HepG2 (cell line): ENCODE measurements around the gene FOXR1. TPM values are rescaled to one million over a fixed set of nuclear protein-coding genes. Genes with fewer than 3 reads are reported as not detected.

Experiments used
- ARNTL ChIP-seq: sonication (generic); formaldehyde crosslinking; IDR thresholded peaks from 2 replicates; pipeline ENCODE4 v1.4.0; 2020; ENCODE audit warnings: mild to moderate bottlenecking, missing genetic modification reagents
- FOXO1 ChIP-seq: sonication (generic); formaldehyde crosslinking; IDR thresholded peaks from 2 replicates; pipeline ENCODE4 v1.4.0; 2020; ENCODE audit warnings: missing genetic modification reagents
- GABPA ChIP-seq, 2 experiments: IDR thresholded peaks; 2 replicates each; pipeline ENCODE4 v1.6.1; 2011 to 2016; ENCODE audit warnings: low read depth in 2 of 2, low read length in 1 of 2, missing biosample characterization in 1 of 2, missing genetic modification characterization in 1 of 2
- KLF13 ChIP-seq: sonication (generic); formaldehyde crosslinking; IDR thresholded peaks from 2 replicates; pipeline ENCODE4 v1.4.0; 2020; ENCODE audit warnings: mild to moderate bottlenecking, missing genetic modification reagents
- MAZ ChIP-seq, 2 experiments: sonication (generic) in 1 of 2; formaldehyde crosslinking in 1 of 2; IDR thresholded peaks; 2 replicates each; pipeline versions ENCODE4 v1.5.0 to v1.6.1; 2012 to 2020; ENCODE audit warnings: low read depth in 2 of 2, mild to moderate bottlenecking in 2 of 2, borderline replicate concordance in 1 of 2, improper control_type of control experiment in 1 of 2, low read length in 1 of 2, missing genetic modification reagents in 1 of 2, moderate library complexity in 1 of 2
- MTF2 ChIP-seq: sonication (generic); formaldehyde crosslinking; IDR thresholded peaks from 2 replicates; pipeline ENCODE4 v1.5.0; 2020; ENCODE audit warnings: missing genetic modification reagents, borderline replicate concordance
- NFIC ChIP-seq: IDR thresholded peaks from 2 replicates; pipeline ENCODE4 v1.6.1; 2012; ENCODE audit warnings: mild to moderate bottlenecking, low read length, inconsistent platforms
- NR2F6 ChIP-seq, 2 experiments: IDR thresholded peaks; 2 replicates each; pipeline ENCODE4 v1.6.1; 2016; ENCODE audit warnings: antibody characterized with exemption in 1 of 2, mild to moderate bottlenecking in 1 of 2
- RBM39 ChIP-seq: fragments of 200-400 bp; formaldehyde crosslinking; IDR thresholded peaks from one replicate; pipeline ENCODE4 v1.6.1; 2018; ENCODE audit warnings: antibody characterized with exemption, mild to moderate bottlenecking, low read depth, low read length; ENCODE audit not compliant: poor library complexity, severe bottlenecking
- RORA ChIP-seq: sonication (generic); formaldehyde crosslinking; IDR thresholded peaks from 2 replicates; pipeline ENCODE4 v1.5.0; 2020; ENCODE audit warnings: mild to moderate bottlenecking, missing genetic modification reagents, moderate library complexity
- ZBTB20 ChIP-seq: sonication (generic); formaldehyde crosslinking; IDR thresholded peaks from 2 replicates; pipeline ENCODE4 v1.8.1; 2023; ENCODE audit warnings: missing genetic modification reagents, low read depth, mild to moderate bottlenecking, borderline replicate concordance
- ZNF225 ChIP-seq: sonication (generic); formaldehyde crosslinking; IDR thresholded peaks from 2 replicates; pipeline ENCODE4 v1.4.0; 2020; ENCODE audit warnings: mild to moderate bottlenecking, missing genetic modification reagents
- ZNF431 ChIP-seq: sonication (generic); formaldehyde crosslinking; IDR thresholded peaks from 2 replicates; pipeline ENCODE4 v1.9.0; 2022; ENCODE audit warnings: missing genetic modification reagents, low read depth, mild to moderate bottlenecking, borderline replicate concordance
- ZNF839 ChIP-seq: sonication (generic); formaldehyde crosslinking; IDR thresholded peaks from 2 replicates; pipeline ENCODE4 v1.4.0; 2020; ENCODE audit warnings: missing genetic modification reagents, mild to moderate bottlenecking, borderline replicate concordance
- ZSCAN31 ChIP-seq: sonication (generic); formaldehyde crosslinking; IDR thresholded peaks from 2 replicates; pipeline ENCODE4 v1.5.0; 2020; ENCODE audit warnings: low read depth, mild to moderate bottlenecking, missing genetic modification reagents
- polyA plus RNA-seq, 8 experiments: library from polyadenylated mRNA; depleted of rRNA in 3 of 8; stranded (reverse) in 7 of 8; unstranded in 1 of 8; fragments of >200 nt; fragmentation: Illumina TruSeq in 4 of 8; extraction: Trizol in 4 of 8; gene quantifications; 2 replicates each; pipeline versions ENCODE4 v1.2.1 to v1.2.3, GENCODE V29; 2011 to 2016; ENCODE audit warnings: low read depth in 4 of 8, missing spikeins in 1 of 8, mixed read lengths in 1 of 8; ENCODE audit not compliant: insufficient read depth in 1 of 8
- total RNA-seq, 5 experiments: library from RNA; depleted of rRNA; stranded (reverse); fragments of >200 nt; fragmentation: Illumina TruSeq; extraction: Trizol; gene quantifications; 2 replicates each; pipeline ENCODE4 v1.2.3, GENCODE V29; 2016; ENCODE audit warnings: low read depth in 1 of 5
- TF ChIP-seq, protein P1 (sequence below): sonication (generic); formaldehyde crosslinking; IDR thresholded peaks from 2 replicates; pipeline ENCODE4 v1.4.0; 2020; ENCODE audit warnings: missing genetic modification reagents, borderline replicate concordance
- TF ChIP-seq, protein P2 (sequence below): sonication (generic); formaldehyde crosslinking; conservative IDR thresholded peaks from 2 replicates; pipeline ENCODE4 v1.8.1; 2023; ENCODE audit warnings: missing genetic modification reagents
- TF ChIP-seq, protein P3 (sequence below): sonication (generic); formaldehyde crosslinking; IDR thresholded peaks from 2 replicates; pipeline ENCODE4 v1.4.0; 2020; ENCODE audit warnings: missing genetic modification reagents
- TF ChIP-seq, protein P4 (sequence below): sonication (generic); formaldehyde crosslinking; IDR thresholded peaks from 2 replicates; pipeline ENCODE4 v1.5.1; 2020; ENCODE audit warnings: missing genetic modification reagents, mild to moderate bottlenecking, borderline replicate concordance
- TF ChIP-seq, protein P5 (sequence below): IDR thresholded peaks from 2 replicates; pipeline ENCODE4 v1.6.1; 2016; ENCODE audit warnings: low read depth, borderline replicate concordance

Gene FOXR1
- total and polyA plus RNA-seq, 2 of the 13 experiments (the other 11 are each of a cell fraction or from before 2014, with no cell fraction given) = not detected

DNA sequence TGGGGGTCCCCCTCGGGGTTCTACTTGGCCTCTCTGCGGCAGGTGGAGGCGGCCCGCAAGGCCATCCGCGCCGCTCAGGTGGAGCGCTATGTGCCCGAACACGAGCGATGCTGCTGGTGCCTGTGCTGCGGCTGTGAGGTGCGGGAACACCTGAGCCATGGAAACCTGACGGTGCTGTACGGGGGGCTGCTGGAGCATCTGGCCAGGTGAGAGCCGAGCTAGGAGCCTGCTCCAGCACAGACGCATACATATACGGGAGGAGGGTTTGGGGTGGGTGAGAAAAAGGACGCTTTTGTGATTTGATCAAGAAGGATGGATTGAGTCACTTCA is 26.8 kb downstream of the FOXR1 start (continued):
- TF ChIP-seq, protein P1, sequence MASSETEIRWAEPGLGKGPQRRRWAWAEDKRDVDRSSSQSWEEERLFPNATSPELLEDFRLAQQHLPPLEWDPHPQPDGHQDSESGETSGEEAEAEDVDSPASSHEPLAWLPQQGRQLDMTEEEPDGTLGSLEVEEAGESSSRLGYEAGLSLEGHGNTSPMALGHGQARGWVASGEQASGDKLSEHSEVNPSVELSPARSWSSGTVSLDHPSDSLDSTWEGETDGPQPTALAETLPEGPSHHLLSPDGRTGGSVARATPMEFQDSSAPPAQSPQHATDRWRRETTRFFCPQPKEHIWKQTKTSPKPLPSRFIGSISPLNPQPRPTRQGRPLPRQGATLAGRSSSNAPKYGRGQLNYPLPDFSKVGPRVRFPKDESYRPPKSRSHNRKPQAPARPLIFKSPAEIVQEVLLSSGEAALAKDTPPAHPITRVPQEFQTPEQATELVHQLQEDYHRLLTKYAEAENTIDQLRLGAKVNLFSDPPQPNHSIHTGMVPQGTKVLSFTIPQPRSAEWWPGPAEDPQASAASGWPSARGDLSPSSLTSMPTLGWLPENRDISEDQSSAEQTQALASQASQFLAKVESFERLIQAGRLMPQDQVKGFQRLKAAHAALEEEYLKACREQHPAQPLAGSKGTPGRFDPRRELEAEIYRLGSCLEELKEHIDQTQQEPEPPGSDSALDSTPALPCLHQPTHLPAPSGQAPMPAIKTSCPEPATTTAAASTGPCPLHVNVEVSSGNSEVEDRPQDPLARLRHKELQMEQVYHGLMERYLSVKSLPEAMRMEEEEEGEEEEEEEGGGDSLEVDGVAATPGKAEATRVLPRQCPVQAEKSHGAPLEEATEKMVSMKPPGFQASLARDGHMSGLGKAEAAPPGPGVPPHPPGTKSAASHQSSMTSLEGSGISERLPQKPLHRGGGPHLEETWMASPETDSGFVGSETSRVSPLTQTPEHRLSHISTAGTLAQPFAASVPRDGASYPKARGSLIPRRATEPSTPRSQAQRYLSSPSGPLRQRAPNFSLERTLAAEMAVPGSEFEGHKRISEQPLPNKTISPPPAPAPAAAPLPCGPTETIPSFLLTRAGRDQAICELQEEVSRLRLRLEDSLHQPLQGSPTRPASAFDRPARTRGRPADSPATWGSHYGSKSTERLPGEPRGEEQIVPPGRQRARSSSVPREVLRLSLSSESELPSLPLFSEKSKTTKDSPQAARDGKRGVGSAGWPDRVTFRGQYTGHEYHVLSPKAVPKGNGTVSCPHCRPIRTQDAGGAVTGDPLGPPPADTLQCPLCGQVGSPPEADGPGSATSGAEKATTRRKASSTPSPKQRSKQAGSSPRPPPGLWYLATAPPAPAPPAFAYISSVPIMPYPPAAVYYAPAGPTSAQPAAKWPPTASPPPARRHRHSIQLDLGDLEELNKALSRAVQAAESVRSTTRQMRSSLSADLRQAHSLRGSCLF (CRISPR knock-in tag) = no peak
- no peak for TF ChIP-seq ZNF431
- no peak; the same call in 1 of the 2 replicates for TF ChIP-seq NR2F6 (IDR thresholded peaks at IDR 0.05)
- no peak for TF ChIP-seq NR2F6 (CRISPR knock-in tag; IDR thresholded peaks at IDR 0.05)
- TF ChIP-seq RORA (CRISPR knock-in tag) = no peak
- TF ChIP-seq NFIC = no peak
- no peak for TF ChIP-seq FOXO1
- TF ChIP-seq, protein P2, sequence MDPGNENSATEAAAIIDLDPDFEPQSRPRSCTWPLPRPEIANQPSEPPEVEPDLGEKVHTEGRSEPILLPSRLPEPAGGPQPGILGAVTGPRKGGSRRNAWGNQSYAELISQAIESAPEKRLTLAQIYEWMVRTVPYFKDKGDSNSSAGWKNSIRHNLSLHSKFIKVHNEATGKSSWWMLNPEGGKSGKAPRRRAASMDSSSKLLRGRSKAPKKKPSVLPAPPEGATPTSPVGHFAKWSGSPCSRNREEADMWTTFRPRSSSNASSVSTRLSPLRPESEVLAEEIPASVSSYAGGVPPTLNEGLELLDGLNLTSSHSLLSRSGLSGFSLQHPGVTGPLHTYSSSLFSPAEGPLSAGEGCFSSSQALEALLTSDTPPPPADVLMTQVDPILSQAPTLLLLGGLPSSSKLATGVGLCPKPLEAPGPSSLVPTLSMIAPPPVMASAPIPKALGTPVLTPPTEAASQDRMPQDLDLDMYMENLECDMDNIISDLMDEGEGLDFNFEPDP (CRISPR knock-in tag) = no peak
- no peak for TF ChIP-seq ARNTL
- no peak for TF ChIP-seq ZNF225
- no peak for TF ChIP-seq RBM39
- TF ChIP-seq, protein P3, sequence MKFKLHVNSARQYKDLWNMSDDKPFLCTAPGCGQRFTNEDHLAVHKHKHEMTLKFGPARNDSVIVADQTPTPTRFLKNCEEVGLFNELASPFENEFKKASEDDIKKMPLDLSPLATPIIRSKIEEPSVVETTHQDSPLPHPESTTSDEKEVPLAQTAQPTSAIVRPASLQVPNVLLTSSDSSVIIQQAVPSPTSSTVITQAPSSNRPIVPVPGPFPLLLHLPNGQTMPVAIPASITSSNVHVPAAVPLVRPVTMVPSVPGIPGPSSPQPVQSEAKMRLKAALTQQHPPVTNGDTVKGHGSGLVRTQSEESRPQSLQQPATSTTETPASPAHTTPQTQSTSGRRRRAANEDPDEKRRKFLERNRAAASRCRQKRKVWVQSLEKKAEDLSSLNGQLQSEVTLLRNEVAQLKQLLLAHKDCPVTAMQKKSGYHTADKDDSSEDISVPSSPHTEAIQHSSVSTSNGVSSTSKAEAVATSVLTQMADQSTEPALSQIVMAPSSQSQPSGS (CRISPR knock-in tag) = no peak
- no peak for TF ChIP-seq ZSCAN31 (CRISPR knock-in tag)
- TF ChIP-seq KLF13 = no peak
- TF ChIP-seq MAZ (IDR thresholded peaks at IDR 0.05; ENCODE audit: borderline replicate concordance, low read depth, low read length) = no peak
- no peak for TF ChIP-seq MAZ (CRISPR knock-in tag; IDR thresholded peaks at IDR 0.05; ENCODE audit: low read depth)
- TF ChIP-seq ZNF839 (CRISPR knock-in tag) = no peak
- TF ChIP-seq, protein P4, sequence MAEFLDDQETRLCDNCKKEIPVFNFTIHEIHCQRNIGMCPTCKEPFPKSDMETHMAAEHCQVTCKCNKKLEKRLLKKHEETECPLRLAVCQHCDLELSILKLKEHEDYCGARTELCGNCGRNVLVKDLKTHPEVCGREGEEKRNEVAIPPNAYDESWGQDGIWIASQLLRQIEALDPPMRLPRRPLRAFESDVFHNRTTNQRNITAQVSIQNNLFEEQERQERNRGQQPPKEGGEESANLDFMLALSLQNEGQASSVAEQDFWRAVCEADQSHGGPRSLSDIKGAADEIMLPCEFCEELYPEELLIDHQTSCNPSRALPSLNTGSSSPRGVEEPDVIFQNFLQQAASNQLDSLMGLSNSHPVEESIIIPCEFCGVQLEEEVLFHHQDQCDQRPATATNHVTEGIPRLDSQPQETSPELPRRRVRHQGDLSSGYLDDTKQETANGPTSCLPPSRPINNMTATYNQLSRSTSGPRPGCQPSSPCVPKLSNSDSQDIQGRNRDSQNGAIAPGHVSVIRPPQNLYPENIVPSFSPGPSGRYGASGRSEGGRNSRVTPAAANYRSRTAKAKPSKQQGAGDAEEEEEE (CRISPR knock-in tag) = no peak
- no peak for TF ChIP-seq ZBTB20 (CRISPR knock-in tag)
- no peak for TF ChIP-seq GABPA (IDR thresholded peaks at IDR 0.05; ENCODE audit: low read depth, low read length)
- TF ChIP-seq GABPA (CRISPR knock-in tag; IDR thresholded peaks at IDR 0.05; ENCODE audit: low read depth) = no peak
- no peak for TF ChIP-seq MTF2
- TF ChIP-seq, protein P5, sequence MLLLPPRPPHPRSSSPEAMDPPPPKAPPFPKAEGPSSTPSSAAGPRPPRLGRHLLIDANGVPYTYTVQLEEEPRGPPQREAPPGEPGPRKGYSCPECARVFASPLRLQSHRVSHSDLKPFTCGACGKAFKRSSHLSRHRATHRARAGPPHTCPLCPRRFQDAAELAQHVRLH (CRISPR knock-in tag) = no peak
